ENCODE results near the gene DIPK1C.

Gene DIPK1C

GRCh38 chr18:74499633-74500032 lies 42.5 kb upstream of the DIPK1C start:
- H3K4me3 ChIP-seq (ENCODE audit: low read depth, low read length), result no peak overlapping the region
- no peak for TF ChIP-seq CTCF (IDR thresholded peaks at IDR 0.05; ENCODE audit: low read depth, low read length, missing control alignments)
- DNase-seq (ENCODE audit: low read depth), result no peak
- in situ Hi-C loops (cut with HindIII; ENCODE audit: low sequenced_read_pairs), result no loop called here

GRCh38 chr18:74498712-74499627 lies 41.9 kb upstream of the DIPK1C start:
- no peak overlapping the region for H3K4me3 ChIP-seq (ENCODE audit: low read depth, low read length)
- no peak for DNase-seq (ENCODE audit: low read depth)
- in situ Hi-C loops (cut with HindIII; ENCODE audit: low sequenced_read_pairs), result no loop called here
- no peak for TF ChIP-seq CTCF (IDR thresholded peaks at IDR 0.05; ENCODE audit: low read depth, low read length, missing control alignments)

GRCh38 chr18:74497778-74498177 lies 40.7 kb upstream of the DIPK1C start:
- H3K4me3 ChIP-seq (ENCODE audit: low read depth, low read length), result no peak overlapping the region
- TF ChIP-seq CTCF (IDR thresholded peaks at IDR 0.05; ENCODE audit: low read depth, low read length, missing control alignments), result no peak
- in situ Hi-C loops (cut with HindIII; ENCODE audit: low sequenced_read_pairs), result no loop called here
- no peak for DNase-seq (ENCODE audit: low read depth)

- no peak for DNase-seq (ENCODE audit: low read depth)
- peak overlapping the region; percentile 93 for H3K4me3 ChIP-seq (ENCODE audit: low read depth, low read length)
- no peak for TF ChIP-seq CTCF (IDR thresholded peaks at IDR 0.05; ENCODE audit: low read depth, low read length, missing control alignments)
- in situ Hi-C loops (cut with HindIII; ENCODE audit: low sequenced_read_pairs), result no loop called here
Measured at GRCh38 chr18:74497324-74497676, 40.2 kb upstream of the DIPK1C start.

GRCh38 chr18:74496508-74497323 lies 39.6 kb upstream of the DIPK1C start:
- in situ Hi-C loops (cut with HindIII; ENCODE audit: low sequenced_read_pairs), result no loop called here
- DNase-seq (ENCODE audit: low read depth), result no peak
- TF ChIP-seq CTCF (IDR thresholded peaks at IDR 0.05; ENCODE audit: low read depth, low read length, missing control alignments), result no peak
- peak overlapping the region; percentile 93 for H3K4me3 ChIP-seq (ENCODE audit: low read depth, low read length)

GRCh38 chr18:74495581-74496507 lies 38.7 kb upstream of the DIPK1C start, which contains the start of gene CNDP2:
Gene CNDP2 (plus strand): TSS chr18:74496363. CDS start chr18:74499974, 3,611 bp downstream.
- TF ChIP-seq CTCF (IDR thresholded peaks at IDR 0.05; ENCODE audit: low read depth, low read length, missing control alignments), result no peak
- peak within 1 kb of the TSS; percentile 93 for H3K4me3 ChIP-seq (ENCODE audit: low read depth, low read length)
- peak; percentile 97 for DNase-seq (ENCODE audit: low read depth)
- in situ Hi-C loops (cut with HindIII; ENCODE audit: low sequenced_read_pairs), result no loop called here
